Activated naive CD4-positive, alpha-beta T cell treated with anti-CD3 and anti-CD28 coated beads, Interleukin-2, amount 50 U/mL, for 16 hours (primary cell): ENCODE data around the gene EGFR.

ENCODE experiments used
- DNase-seq: peaks from one replicate; pipeline ENCODE4 v3.0.0-alpha.2; 2020

The EGFR gene

DNA sequence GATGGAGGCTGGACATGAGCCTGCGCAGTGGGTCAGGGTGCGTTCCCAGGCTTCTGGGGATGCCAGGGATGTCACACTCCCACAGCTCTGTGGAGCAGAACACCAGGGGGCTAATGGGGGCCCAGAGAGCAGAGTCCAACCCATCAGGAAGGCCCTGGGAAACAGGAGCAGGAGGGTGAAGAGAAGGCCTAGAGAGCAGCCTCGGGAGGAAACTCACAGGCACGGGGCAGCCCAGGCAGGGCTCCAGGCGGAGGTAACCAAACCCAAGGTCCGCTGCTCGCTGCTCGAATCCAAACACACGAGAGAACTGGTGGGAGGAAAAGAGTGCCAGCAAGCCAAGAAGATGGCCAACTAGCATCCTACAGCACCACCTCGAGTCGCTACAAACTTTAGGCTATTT, 215.6 kb downstream of the EGFR start:
- no peak for DNase-seq

DNA sequence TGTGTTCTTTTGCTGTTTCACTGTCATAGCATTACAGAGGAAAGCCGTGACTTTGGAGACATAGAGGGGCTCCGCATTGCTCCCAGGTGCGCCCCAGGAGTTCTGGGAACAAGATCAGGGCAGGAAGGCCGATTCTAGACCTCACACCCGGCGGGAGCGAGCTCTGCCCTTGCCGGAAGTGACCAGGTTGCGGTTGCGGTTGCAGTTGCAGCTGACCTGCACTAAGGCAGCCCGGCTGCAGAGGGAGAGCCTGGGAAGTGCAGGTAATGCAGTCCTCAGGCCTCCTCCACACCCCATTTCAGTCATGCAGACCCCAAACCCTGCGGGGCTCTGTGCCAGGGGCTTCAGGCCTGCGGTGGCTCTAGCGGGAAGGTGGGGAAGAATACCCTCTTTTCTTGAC, 216.3 kb downstream of the EGFR start:
- no peak for DNase-seq

DNA sequence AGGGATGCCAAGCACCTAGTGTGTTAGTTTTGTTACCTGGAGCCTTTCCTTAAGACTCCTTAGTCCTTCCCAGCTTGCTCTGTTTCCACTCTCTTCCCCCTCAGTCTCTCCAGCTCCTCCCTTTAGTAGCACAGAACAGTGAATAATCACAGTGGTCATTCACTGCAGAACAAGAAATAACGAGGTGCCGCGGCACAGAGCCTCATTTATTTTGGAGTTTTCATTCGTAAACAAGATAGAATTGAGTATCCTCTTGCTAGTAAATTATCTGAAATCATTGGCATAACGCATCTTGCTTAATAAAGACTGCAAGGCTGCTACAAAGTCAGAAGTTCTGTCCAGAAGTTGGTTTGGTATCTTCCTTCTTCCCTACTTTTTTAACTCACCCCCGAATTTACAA, 217.0 kb downstream of the EGFR start:
- DNase-seq, result no peak

DNA sequence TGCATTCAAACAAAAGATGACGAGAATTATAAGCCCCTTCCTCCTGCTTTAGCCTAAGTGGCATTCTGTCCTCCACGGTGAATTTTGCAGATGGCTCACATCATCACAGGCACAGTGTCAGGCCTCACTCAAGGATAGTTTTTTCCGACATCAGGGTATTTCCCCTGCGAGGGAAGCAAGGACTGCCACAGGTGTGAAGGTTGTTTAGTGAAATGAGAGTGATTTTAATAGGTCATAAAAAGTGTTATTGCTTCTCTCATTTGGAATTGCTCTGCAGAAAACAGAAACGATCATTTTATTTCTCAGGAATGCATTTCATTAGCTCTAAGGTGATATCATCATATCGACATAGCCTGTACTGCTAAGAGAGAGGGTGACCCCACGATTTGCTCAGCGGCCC, 217.7 kb downstream of the EGFR start:
- DNase-seq, result no peak

DNA sequence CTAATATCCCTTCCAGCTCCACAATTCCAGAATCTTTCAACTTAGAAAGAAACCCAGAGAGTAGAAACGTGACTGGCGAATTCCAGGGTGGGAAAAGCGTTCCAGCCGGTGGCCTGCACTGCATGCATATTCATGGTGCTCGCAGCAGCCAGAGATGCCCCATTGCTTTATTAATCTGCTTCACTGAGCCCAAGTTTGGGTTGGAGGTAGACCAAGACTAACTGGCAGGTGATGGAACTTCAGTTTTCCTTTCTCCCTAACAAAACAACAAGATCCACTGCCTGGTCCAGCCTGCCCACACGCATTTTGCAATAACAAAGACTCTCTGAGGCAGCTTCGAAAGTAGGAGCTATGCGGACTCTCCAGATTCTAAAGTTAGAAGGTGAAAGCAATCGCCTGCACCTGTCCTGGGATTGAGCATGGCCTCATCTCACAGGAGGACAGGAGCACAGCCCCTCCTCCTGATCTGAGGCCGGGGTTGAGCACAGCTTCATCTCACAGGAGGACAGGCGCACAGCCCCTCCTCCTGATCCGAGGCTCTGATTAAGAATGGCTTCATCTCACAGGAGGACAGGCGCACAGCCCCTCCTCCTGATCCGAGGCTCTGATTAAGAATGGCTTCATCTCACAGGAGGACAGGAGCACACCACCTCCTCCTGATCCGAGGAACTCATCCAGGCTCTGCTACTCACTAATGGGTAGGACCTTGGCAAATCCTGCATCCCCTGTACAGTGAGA, 218.5 kb downstream of the EGFR start:
- DNase-seq, result no peak

DNA sequence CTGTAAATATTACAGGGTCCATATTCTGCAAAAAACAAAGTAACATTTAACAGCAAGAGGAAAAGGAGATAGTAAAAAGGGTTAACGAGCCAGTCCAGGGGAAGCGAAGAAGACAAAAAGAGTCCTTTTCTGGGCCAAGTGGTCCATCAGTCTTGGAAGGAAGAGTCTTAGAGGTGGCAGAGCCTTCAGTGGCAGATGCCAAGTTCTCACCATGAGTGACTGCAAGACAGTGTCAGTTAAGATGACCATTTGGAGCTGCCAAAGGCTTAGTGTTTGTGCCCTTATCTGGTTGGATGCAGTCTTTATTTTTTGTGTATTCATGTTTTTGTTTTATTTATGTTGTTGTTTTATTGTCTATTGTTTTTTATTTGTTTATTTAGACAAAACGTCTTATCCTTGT, 220.6 kb downstream of the EGFR start:
- no peak for DNase-seq

DNA sequence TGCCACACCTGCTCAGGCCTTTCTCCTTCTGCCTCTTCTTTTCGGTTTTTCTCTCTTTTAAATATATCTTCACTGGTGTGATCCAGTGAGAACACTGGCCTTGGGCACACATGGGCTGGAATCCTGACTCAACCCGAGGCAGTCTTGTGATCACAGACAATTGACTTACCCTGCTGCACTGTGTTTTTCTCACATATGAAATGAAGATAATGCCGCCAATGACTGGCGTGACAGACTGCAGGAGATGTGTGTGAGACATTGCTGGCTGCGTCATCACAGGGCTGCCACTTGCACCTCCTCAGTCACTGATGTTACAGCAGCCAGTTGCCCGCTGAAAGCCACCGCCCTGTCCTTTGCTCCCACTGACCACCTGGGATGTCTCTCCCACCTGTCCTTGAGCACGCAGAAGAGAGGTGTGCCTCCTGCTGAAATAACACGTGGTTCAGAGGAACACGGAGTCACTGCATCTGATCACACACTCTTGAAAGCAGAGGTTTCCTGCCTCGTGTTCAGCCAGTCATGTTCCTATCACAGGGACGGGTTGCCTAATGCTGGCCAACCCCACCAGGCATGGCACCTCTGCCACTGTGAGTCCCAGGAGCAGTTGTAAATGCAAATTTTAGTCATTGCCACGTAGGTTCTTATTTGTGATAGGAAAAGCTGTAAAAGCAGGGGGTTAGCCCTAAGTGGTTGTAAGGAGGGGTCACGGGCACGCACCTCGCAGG, 221.8 kb downstream of the EGFR start:
- DNase-seq, result no peak

DNA sequence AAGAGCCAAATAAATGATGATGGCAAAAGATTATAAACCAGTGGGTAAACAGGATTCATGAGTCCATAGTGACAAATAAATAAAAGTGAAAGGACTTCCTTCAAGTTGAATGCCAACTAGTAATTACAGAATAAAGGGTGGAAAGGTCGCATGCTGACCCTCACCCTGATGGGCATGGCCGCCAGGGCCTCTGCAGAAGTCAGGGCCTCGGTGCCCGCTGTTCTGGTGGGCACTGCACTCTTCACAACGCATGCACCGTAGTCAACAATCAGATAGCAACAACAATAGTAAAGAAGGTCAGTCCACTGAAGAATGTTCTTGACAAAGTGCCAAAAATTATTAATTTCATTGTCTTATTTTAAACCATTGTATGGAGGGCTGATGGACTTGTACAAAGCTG, 223.1 kb downstream of the EGFR start:
- no peak for DNase-seq

DNA sequence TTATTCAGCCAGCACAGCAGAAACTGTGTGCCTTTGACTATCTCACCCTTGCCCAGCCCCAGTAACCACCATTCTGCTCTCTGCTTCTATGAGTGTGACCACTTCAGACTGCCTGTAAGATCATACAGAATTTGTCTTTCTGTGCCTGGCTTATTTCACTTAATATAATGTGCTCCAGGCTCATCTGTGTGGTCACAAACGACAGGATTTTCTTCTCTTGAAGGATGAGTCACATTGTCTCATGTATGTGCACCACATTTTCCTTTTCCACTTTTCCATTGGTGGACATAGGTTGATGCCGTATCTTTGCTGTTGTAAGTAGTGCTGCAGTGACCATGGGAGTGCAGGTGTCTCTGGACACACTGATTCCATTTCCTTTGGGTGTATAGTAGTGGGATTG, 223.8 kb downstream of the EGFR start:
- DNase-seq, result no peak

DNA sequence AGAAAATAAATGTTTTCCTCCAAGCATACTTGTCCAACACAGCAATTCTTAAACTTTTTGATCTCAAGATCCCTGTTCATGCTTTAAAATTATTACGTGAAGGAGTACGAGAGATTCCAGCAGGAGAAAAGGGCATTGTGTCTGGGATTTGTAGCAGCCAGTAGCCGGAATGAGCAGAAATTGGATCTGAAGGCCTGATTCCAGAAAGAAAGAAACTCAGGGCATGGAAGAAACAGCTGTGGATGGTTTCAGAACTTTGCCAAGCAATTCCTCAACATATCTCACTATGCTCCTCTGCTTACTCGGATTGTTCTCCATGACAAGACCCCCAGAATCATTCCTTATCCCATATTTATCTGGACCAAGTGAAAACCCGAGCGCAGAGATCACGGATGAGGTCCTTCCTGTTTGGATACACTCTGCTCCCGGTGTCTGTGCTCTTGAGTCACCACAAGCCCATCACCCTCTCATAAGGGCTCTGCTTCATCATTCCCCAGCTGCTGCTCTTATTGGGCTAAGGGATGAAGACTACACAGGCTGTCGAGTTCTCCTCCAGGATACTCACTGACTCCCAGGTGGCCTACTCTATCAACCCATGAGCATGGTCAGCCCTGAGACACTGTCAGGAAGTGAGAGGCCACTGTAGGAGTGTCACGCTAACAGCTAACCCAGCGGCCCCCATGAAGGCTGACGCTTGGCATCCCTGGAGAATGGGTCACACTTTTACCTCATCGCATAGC, 225.4 kb downstream of the EGFR start:
- no peak for DNase-seq

DNA sequence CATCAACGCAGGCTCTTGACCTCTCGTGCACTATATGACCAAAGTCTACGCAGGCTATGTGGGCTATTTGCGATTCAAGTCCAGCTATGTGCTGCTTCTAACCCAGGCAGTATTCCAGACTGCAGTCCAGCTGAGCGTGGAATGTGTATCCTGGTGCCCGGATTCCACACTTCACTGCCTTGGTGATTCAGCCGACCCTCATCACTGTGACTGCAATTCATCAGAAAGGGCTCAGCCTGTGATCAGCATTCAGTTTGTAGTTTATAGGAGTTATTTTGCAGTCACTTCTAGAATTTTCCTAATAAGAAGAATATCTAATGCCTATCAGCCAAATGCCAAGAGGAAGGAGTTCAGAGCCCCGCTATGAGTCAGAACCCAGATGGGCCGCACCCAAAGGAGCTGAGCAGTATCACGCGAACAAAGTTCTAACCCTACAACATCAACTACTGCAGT, 226.5 kb downstream of the EGFR start:
- no peak for DNase-seq

DNA sequence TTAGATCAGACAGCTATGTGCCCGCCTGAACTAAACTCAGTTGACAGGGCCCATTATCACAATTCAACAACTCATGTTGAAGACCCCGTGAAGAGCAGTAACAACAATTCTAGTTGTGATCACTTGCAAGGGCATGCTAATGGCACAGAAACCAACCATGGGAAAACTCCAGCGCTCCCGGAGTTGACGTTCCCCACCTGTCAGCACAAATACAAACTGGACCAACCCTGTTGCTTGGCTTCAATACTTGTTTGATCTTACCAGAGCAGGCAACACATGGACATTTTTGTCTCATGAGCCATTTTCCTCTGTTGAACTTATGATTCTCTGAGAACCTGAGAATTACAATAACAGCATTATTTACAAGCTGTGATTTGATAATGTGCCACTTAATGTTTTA, 227.4 kb downstream of the EGFR start:
- no peak for DNase-seq

DNA sequence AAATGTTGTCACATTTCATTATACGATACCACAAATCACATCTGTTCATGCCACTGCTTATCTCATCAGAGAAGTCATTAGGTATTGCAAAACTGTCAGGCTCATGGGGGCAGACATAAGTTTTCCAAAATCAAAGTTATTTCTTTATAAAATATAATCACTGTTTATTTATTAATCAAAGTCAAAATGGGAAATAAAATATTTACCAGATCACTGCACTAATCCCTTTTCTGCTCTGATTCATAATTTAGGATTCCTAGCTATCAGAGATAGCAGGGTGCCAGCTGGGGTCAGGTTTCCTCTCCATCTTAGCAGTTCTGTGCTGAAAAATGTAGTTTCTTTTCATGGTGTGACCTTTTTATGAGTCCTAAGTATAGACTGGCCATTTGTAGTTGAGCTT, 228.6 kb downstream of the EGFR start:
- DNase-seq, result no peak

DNA sequence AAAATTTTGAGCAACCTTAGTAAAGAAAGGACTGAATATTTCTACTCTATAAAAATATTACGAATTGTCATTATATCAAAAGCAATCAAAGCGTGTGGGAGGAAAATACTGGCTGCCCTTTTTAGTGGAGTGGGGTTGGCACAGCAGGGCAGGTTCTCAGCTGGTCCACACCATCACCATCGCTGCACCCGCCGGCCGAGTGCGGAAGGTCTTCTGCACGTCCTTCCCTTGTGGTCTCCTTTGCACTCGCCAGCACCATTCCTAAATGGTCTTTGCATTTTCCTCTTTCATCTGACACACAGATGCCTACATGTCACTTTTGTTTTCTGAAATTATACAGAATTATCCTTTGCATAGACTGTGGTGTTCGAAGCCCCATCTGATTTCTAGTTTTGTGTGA, 229.7 kb downstream of the EGFR start:
- no peak for DNase-seq

DNA sequence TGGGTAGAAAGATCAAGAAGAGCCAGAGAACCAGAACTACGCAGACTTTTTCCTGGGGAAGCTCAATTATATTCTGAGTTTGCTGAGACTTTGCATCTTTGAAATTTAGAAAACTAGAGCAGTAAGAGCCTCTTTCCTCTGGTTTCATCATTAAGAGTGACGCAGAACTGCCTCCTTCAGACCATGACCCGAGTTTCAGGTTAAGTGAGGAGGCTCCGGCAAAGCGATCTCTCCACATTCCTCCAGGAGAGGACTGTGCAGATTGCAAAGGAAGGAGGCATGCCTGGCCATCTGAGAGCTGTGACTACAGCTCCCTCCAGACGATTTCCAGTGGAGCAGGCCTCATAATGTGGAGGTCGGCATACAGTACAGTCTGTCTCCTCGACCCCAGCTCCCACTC, 230.5 kb downstream of the EGFR start:
- DNase-seq, result no peak

DNA sequence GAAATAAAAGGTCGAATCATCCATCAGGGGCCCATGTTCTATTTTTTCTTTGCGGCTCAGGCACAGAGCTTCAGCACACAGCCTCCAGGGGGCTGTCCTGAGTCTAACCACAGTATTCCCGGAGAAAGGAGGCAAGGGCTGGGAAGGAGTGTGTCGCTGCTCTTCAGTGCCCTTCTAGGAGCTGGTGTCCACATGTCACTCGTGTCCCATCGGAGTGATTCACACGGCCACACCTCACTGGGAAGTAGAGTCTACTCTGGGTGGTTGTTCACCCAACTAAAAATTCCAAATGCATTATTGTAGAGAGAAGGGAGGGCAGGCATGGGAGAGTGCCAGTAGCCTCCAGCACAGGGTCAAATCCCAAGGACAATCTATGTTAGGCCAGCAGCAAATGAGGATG, 231.5 kb downstream of the EGFR start:
- no peak for DNase-seq

DNA sequence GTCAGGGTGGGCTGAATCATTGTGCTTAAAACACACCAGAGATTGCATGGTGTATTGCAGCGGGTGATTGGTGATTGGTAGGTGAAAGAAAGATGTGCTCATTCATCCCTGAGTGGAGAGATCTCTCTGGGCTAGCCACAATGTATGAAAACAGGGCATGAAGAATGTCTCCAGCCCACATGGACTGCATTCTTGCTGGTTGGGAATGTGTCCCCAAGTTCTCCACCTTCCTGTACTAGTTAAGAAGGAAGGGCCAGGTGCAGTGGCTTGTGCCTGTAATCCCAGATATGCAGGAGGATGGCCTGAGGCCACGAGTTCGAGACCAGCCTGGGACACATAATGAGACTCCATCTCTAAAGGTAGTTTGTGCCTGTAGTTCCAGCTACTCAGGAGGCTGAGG, 232.5 kb downstream of the EGFR start:
- DNase-seq, result no peak

DNA sequence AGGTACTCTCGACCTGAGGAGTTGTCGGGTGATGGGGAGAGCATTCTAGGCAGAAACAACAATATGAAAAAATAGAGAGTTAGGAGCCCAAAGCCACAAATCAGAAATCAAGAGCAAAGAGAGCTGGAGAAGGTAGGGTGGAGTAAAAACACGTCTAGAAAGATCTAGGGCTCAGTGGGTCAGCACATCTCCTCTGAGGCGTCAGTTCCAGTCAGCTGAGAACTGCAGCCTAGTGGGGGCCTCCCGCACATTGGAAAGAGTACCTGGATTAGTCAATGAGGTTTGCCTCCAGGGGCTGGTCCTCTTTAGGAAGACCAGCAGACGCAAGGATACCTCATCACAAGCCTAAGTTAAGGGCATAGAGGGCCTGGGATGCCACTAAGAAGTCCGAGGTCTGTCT, 233.1 kb downstream of the EGFR start:
- DNase-seq, result no peak

DNA sequence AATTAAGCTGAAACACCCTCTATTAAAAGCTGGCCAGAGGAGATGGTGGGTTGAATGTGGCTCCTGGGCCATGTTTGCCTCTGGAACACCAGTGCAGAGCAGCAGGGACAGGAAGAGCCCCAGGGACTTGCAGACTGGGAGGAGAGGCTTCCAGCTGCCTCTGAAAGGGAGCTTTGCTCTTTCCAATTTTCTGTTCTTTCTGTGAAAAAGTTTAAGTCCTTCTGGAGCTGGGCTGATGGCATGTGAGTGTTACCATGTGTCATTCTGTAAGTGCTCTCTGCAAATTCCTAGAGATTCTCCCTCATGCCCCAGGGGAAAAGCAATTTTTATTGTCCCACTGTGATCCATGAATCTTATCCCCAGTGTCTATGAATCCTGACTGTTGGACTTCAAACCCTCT, 233.6 kb downstream of the EGFR start:
- no peak for DNase-seq

DNA sequence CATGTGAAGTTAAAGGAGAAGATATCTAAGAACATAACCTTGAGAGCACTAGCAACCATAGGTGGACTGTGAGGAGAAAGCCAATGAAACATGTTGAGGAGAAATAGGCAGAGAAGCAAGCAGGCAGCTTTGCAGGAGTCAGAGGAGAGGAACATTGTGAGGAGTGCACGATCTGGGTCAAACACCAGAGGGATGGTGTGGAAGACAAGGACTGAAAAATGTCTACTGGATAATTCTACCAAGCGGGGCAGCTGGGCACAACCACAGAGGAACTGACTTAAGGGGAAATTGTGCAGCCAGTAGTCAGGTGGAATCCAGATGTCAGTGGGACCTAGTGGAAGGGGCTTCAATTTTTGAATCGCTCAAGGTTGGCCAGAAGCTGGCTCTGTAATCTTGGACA, 234.4 kb downstream of the EGFR start:
- DNase-seq, result no peak

DNA sequence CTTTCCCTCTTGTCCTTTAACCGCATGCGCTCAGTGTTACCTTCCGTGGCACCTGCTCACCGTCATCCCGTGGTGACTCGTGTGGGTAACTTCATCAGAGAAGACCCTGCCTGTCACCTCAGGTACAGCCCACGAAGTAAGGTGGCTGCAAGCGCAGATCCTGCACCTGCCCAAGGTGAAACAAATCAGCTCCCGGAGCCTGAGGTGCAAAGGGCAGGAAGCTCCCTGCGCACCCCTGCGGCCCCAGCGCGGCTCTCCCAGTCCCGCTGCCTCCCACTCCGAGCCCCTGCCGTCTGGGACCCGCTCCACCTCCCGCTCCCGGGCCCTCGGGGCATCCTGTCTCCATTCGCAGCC, 235.4 kb downstream of the EGFR start:
- DNase-seq, result no peak

DNA sequence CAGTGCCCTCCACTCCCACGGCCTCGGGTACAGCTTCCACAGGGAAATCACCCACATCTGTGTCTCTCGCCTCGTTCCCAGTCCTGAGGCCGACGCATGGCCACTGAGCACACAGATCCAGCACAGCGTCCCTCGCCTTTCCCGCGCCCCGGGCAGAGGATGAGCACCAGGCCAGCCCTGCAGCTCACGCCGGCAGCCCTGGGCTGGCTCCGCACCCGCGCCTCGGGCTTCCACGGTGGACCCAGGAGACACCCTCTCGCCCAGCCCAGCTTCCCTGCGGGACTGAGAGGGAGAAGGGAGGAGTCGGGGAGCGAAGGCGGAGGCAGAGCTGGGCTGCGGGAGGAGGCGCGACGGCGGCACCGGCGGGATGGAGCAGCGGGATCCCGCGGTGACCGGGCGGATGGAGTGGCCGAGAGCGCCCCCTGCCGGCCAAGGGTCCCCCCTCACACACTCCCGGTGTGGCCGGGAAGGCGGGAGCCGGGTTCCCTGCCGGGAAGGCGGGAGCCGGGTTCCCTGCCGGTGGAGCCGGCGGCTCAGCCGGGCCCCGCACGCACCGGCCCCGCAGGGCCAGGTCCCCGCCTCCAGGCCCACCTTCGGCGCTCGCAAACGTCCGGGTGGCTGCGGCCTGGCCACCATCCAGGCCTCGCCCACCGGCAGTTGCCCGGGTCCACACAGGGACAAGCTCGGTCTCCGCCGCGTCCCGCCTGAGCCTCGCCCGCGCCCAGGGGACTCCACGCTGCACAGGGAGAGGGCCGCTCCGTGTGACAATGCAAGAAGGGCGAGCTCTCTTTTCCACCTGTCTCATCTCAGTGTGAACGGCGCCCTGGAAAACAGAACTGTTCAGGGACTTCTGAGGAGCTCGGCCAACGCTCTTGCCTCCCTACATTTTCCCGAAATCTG, 236.0 kb downstream of the EGFR start:
- DNase-seq, result peak; percentile 61
